Adrenal gland (tissue), 12 donors: ENCODE data around the gene MAST4. TPM values are rescaled to one million over a fixed set of nuclear protein-coding genes. Genes with fewer than 3 reads are reported as not detected.
"Not testable (repeated sequence)": the region's sequence is repeated elsewhere in the genome, so short reads cannot be mapped to it uniquely, and the experiment has no call there.

Source experiments
- DNase-seq, 7 donors: peaks; one replicate each; pipeline ENCODE4 v3.0.0-alpha.2; 2019 to 2020
- H3K27ac ChIP-seq, 5 donors: fragments of 200-600 bp; sonication (generic) in 4 of 5; 1 replicate in 3 of 5; 2 replicates in 2 of 5; pipeline versions ENCODE4 v1.5.1 to v1.8.0; 2016 to 2020; ENCODE audit warnings: mild to moderate bottlenecking in 1 of 5
- H3K27me3 ChIP-seq: fragments of 200-600 bp; 2 replicates; pipeline ENCODE4 v1.8.0; 2021
- H3K36me3 ChIP-seq, 2 donors: fragments of 200-600 bp; replicated peaks in 1 of 2; 1 replicate in 1 of 2; 2 replicates in 1 of 2; pipeline versions ENCODE4 v1.5.1 to v1.8.0; 2018 to 2022
- H3K4me1 ChIP-seq, 2 donors: fragments of 200-600 bp; replicated peaks in 1 of 2; 1 replicate in 1 of 2; 2 replicates in 1 of 2; pipeline versions ENCODE4 v1.5.1 to v1.8.0; 2018 to 2021
- H3K4me3 ChIP-seq, 4 donors: fragments of 200-600 bp; sonication (generic) in 3 of 4; one replicate each; pipeline ENCODE4 v1.5.1; 2016 to 2018
- H3K9me3 ChIP-seq, 3 donors: fragments of 200-600 bp; sonication (generic) in 1 of 3; replicated peaks in 1 of 3; 1 replicate in 2 of 3; 2 replicates in 1 of 3; pipeline versions ENCODE4 v1.5.1 to v1.8.0; 2016 to 2021
- POLR2A ChIP-seq, 2 donors: fragments of 450-650 bp; IDR thresholded peaks; one replicate each; pipeline ENCODE4 v1.6.1; 2017; ENCODE audit warnings: antibody characterized with exemption in 2 of 2, mild to moderate bottlenecking in 2 of 2, moderate library complexity in 1 of 2
- WGBS, 4 donors: extraction: QIAGEN DNeasy Blood & Tissue Kit in 2 of 4; methylation state at CpG; one replicate each; pipeline versions ENCODE4 v1.1.5 to v1.1.7; 2013 to 2017; 5-methylcytosine and 5-hydroxymethylcytosine counted together
- intact Hi-C, 2 donors: fragments of 100-400 bp; cut with DNase I; formaldehyde crosslinking; loops; one replicate each; pipeline versions ENCODE4 v1.14.1 to v1.15.0; 2022 to 2023
- polyA plus RNA-seq, 3 donors: library from polyadenylated mRNA; stranded (reverse); fragments of 200-250 nt in 2 of 3; fragments of 350-450 nt in 1 of 3; fragmentation: Illumina TruSeq in 1 of 3; extraction: RNeasy Lipid Tissue Mini Kit (QIAGEN cat#74804) in 1 of 3; gene quantifications; one replicate each; pipeline ENCODE4 v1.2.3, GENCODE V29; 2013 to 2014
- total RNA-seq, 9 donors: library from RNA; depleted of rRNA in 4 of 9; stranded (reverse); fragments of >200 nt in 4 of 9; fragments of 120-200 nt in 1 of 9; fragmentation: NEBNext Ultra II Directional in 1 of 9; extraction: Animal tissue kit (Norgen Biotek cat#: 25700) in 1 of 9; gene quantifications; one replicate each; pipeline versions ENCODE4 v1.1.0 to v1.2.4, GENCODE V29; 2013 to 2023
- TF ChIP-seq, protein P1 (sequence below), 6 experiments: fragments of 450-650 bp in 4 of 6; fragments of 200-600 bp in 2 of 6; sonication (generic) in 1 of 6; IDR thresholded peaks; 1 replicate in 5 of 6; 2 replicates in 1 of 6; pipeline versions ENCODE4 v1.5.1 to v1.8.0; 2016 to 2021; ENCODE audit warnings: antibody characterized with exemption in 6 of 6, mild to moderate bottlenecking in 2 of 6, moderate library complexity in 1 of 6
- donor health status: healthy with polysubstance abuse.
- donor health status: Bipolar disorder and iron deficiency.
- donor health status: DM: yes; HTN: yes; CAD: no.
- donor health status: DM: no; HTN: no; CAD: no.
- donor health status: DM: no; HTN: no; CAD: no.
- donor health status: DM: yes; HTN: yes; CAD: no.

The MAST4 gene
- total and polyA plus RNA-seq, 12 donors = 12.3 to 95.0 (median 42.8) TPM

DNA sequence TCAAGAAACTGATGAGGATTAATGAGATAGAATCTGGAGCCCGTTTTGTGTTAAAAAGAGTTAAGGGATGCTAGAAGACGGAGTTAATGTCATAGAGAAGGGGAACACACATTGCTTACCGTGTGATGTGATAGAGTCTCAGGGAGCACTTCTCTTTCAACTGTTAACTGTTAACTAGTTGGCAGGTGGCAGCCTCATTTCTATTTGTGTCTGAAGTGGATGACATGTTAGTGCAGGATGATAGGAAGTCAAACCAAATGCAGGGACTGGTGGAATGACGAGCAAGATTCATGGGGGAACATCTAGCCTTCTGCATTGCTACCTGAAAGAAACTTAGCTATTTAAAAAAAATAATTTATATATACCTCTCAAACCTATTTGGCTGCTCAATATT, 222.7 kb downstream of the MAST4 start:
- TF ChIP-seq, protein P1, sequence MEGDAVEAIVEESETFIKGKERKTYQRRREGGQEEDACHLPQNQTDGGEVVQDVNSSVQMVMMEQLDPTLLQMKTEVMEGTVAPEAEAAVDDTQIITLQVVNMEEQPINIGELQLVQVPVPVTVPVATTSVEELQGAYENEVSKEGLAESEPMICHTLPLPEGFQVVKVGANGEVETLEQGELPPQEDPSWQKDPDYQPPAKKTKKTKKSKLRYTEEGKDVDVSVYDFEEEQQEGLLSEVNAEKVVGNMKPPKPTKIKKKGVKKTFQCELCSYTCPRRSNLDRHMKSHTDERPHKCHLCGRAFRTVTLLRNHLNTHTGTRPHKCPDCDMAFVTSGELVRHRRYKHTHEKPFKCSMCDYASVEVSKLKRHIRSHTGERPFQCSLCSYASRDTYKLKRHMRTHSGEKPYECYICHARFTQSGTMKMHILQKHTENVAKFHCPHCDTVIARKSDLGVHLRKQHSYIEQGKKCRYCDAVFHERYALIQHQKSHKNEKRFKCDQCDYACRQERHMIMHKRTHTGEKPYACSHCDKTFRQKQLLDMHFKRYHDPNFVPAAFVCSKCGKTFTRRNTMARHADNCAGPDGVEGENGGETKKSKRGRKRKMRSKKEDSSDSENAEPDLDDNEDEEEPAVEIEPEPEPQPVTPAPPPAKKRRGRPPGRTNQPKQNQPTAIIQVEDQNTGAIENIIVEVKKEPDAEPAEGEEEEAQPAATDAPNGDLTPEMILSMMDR (IDR thresholded peaks at IDR 0.05) = no peak
- TF ChIP-seq POLR2A (IDR thresholded peaks at IDR 0.05) = no peak
- Histone ChIP-seq H3K9me3 (no peaks in the 10 kb centered on the region), H3K27me3 (no peaks in the 10 kb centered on the region), H3K4me3 (no peak overlapping the region), H3K36me3 (no peaks in the 10 kb centered on the region), H3K4me1 (no peaks in the 10 kb centered on the region), H3K27ac (no peak overlapping the region)
- no peak for DNase-seq
- intact Hi-C loops = loop anchor here (10.0 kb wide), 4 partner anchors 46 to 386 kb away; no protein-coding TSS in a partner anchor
- WGBS, 4 donors = 85 to 94% (median 90%) methylated on average over 4 of the region's 4 CpGs

DNA sequence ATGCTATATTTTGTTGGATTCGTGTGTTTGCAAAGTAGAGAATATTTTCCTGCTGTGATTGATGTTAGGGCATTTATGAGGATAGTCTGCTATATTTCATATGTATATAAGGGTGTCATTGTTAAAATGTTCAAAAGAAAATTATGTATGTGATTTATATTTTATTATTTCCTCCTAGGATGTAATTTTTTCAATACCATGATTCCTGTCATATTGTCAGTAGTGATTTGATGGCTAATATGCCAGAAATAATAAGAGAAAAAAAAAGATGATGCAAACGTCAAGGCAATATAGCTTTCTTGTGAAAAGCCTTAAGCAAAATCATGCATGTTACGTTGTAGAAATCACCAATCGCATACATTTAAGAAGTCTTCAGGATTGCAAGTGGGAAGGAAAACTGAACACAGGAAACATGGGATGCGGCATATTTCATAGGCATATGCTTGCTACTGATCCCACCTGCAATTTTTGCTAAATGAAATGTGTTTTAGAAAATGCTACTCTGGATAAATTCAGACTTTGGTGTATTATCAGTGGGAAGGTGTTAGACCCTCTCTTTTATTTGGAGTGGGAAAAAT, 224.5 kb downstream of the MAST4 start:
- no peak overlapping the region for H3K27ac ChIP-seq
- no peaks in the 10 kb centered on the region for H3K36me3 ChIP-seq
- DNase-seq = no peak
- no peaks in the 10 kb centered on the region for H3K27me3 ChIP-seq
- intact Hi-C loops = no loop called here
- no peaks in the 10 kb centered on the region for H3K9me3 ChIP-seq
- H3K4me3 ChIP-seq = no peak overlapping the region
- TF ChIP-seq POLR2A (IDR thresholded peaks at IDR 0.05) = no peak
- TF ChIP-seq, protein P1 (IDR thresholded peaks at IDR 0.05) = no peak
- no peaks in the 10 kb centered on the region for H3K4me1 ChIP-seq
- 92 to 94% (median 93%) methylated on average over 5 of the region's 5 CpGs for WGBS, 4 donors

DNA sequence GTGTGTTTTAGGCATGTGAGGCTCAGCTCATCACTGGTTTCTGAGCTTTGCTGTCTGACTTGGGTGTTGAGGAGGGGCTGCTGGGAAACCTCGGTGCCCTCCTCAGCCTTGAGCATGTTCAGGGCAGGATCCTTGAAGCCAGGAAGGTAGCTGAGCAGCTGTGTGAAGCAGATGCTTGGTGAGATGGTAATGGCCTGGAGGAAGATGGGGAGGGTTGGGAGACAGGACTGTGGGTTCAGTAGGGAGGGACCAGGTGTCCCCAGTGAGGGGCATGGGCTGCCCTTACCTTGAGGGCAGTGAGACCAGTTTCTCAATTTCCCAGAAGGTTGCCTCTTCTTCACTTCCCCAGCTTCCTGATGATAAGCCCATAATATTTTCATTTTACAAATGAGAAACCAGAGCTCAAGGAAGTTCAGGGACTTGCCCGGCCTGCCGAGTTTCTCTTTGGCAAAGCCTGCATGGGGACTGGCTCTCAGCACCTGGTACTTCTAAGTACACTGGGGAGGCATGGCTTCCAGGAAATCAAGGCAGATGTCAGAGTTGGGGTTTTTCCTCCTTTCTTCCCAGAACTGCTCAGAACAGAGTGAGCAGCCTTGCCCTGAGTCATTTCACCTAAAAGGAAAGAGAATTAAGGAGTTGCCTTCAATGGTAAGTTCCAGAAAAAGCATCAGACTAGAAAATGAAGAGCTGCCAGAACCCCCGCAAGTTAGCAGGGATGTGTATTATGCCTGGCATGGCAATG, 225.7 kb downstream of the MAST4 start:
- H3K27ac ChIP-seq = no peak overlapping the region

DNA sequence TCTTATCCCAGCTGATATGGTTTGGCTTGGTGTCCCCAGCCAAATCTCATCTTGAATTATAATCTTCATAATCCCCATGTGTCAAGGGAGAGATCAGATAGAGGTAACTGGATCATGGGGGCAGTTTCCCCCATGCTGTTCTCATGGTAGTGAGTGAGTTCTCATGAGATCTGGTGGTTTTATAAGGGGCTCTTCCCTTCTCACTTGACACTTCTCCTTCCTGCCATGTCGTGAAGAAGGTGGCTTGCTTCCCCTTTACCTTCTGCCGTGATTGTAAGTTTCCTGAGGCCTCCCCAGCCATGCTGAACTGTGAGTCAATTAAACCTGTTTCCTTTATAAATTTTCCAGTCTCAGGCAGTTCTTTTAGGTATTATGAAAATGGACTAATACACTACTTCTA, 226.7 kb downstream of the MAST4 start:
- H3K27me3 ChIP-seq, DNase-seq, H3K27ac ChIP-seq, H3K9me3 ChIP-seq, H3K4me1 ChIP-seq, H3K4me3 ChIP-seq, H3K36me3 ChIP-seq, intact Hi-C loops: not testable (repeated sequence)
- 75 to 86% (median 80%) methylated on average over 2 of the region's 2 CpGs for WGBS, 4 donors

More for the DNA sequence above, 225.7 kb downstream of the MAST4 start:
- 69 to 83% (median 76%) methylated on average over 4 of the region's 4 CpGs for WGBS, 4 donors
- Histone ChIP-seq H3K4me1 (no peaks in the 10 kb centered on the region), H3K9me3 (no peaks in the 10 kb centered on the region), H3K4me3 (no peak overlapping the region), H3K36me3 (no peaks in the 10 kb centered on the region), H3K27me3 (no peaks in the 10 kb centered on the region)
- TF ChIP-seq POLR2A (IDR thresholded peaks at IDR 0.05) = no peak
- TF ChIP-seq, protein P1 (IDR thresholded peaks at IDR 0.05) = no peak
- intact Hi-C loops = no loop called here
- DNase-seq = no peak
